M059J (cell line): ENCODE results near the gene GRAMD1A. TPM values are rescaled to one million over a fixed set of nuclear protein-coding genes. Genes with fewer than 3 reads are reported as not detected.

Experiments used
- DNase-seq: peaks from one replicate; pipeline ENCODE4 v3.0.0-alpha.2; 2012; ENCODE audit warnings: low read depth
- total RNA-seq: library from RNA; depleted of rRNA; stranded (reverse); fragments of >200 nt; shearing (Covaris generic); gene quantifications from 2 replicates; pipeline ENCODE4 v1.2.3, GENCODE V29; 2014; rRNA removed

The GRAMD1A gene
- total RNA-seq, 1 experiment from 2014 or later, result 21.5 TPM

GRCh38 chr19:35074426-35075201 is 74.5 kb downstream of the GRAMD1A start:
- DNase-seq, result no peak

DNA sequence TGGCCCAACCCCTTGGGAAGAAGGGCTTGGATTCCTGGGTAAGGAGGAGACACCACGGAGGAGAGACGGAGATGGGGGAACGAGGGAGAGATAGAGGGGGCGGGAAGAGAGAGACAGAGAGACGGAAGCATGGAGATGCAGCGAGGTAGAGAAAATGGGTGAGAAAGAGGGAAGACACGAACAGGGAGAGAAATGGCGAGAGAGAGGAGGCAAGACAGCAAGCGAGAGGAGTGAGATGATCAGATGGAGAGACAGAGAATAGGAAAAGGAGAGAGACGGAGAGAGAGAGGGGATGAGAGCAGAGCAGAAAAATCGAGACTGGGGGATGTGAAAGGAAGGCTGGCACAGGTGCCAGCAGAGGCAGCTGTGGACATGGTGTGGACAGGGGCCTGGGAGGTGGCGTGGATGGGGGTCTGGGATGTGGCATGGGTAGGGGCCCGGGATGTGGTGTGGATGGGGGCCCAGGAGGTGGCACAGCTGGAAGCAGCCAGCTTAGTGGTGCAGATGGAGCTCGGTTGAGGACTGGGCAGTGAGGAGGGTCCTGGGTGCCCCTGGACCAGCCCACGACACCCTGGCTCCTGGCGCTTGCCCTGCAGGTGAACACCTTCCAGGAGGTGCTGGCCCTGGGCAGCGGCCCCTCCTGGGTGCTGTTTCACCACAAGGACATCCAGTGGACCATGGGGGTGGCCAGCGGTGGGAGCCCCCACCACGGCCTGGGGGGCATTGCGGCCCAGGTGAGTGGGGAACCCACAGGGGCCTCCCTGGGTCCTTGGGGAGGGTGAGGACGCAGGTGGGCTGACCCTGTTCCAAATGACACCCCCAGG is 75.3 kb downstream of the GRAMD1A start:
- DNase-seq, result no peak

DNA sequence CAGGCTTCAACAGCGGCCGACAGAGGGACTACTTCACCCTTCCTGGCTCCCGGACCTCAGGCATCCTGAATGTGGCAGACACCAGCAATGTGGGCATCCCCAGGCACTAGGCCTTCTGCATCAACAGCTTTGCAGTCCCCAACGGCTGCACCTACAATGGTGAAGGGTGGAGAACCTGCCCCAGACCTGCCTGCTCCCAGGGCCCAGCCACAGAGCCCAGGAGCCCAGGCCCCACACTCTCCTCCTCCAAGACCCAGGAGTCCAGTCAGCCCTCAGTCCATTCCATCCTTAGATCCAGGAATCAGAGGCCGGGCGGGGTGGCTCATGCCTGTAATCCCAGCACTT is 75.9 kb downstream of the GRAMD1A start:
- no peak for DNase-seq

Other genes starting within 250 kb of the GRAMD1A start
- gene ZNF599, start 227.1 kb upstream of the GRAMD1A start, total RNA-seq, result 8.4 and 10.5 TPM in 2 replicates
- 2.6 and 3.5 TPM in 2 replicates for gene ZNF30, start 73.4 kb upstream of the GRAMD1A start, total RNA-seq
- 8.0 and 8.6 TPM in 2 replicates for gene ZNF792, start 36.1 kb upstream of the GRAMD1A start, total RNA-seq
- 12.5 and 12.8 TPM in 2 replicates for gene SCN1B, start 30.1 kb downstream of the GRAMD1A start, total RNA-seq
- gene HPN, start 41.4 kb downstream of the GRAMD1A start, total RNA-seq, result not detected in 2 replicates
- 0.64 TPM in 1 of 2 replicates, not detected in the other for gene FXYD3, start 115.5 kb downstream of the GRAMD1A start, total RNA-seq
- not detected in 2 replicates for gene LGI4, start 134.7 kb downstream of the GRAMD1A start, total RNA-seq
- not detected in 2 replicates for gene FXYD1, start 138.5 kb downstream of the GRAMD1A start, total RNA-seq
- gene FXYD7, start 142.9 kb downstream of the GRAMD1A start, total RNA-seq, result not detected in 2 replicates
- 183 and 256 TPM in 2 replicates for gene FXYD5, start 154.4 kb downstream of the GRAMD1A start, total RNA-seq
- gene FAM187B, start 228.4 kb downstream of the GRAMD1A start, total RNA-seq, result not detected in 2 replicates
- 0.07 TPM in 1 of 2 replicates, not detected in the other for gene LSR, start 248.7 kb downstream of the GRAMD1A start, total RNA-seq